B cell (primary cell): Measurements from ENCODE around the gene CASK.

ENCODE experiments used
- EZH2 ChIP-seq: IDR thresholded peaks from 2 replicates; pipeline ENCODE4 v1.6.1; 2012; ENCODE audit warnings: borderline replicate concordance, low read depth, mild to moderate bottlenecking, moderate library complexity, low read length; ENCODE audit not compliant: insufficient read depth, poor library complexity, severe bottlenecking
- TF ChIP-seq, protein P1 (sequence below): fragments of 200-600 bp; IDR thresholded peaks from one replicate; pipeline ENCODE4 v1.8.0; 2022; ENCODE audit warnings: antibody characterized with exemption, mild to moderate bottlenecking

DNA sequence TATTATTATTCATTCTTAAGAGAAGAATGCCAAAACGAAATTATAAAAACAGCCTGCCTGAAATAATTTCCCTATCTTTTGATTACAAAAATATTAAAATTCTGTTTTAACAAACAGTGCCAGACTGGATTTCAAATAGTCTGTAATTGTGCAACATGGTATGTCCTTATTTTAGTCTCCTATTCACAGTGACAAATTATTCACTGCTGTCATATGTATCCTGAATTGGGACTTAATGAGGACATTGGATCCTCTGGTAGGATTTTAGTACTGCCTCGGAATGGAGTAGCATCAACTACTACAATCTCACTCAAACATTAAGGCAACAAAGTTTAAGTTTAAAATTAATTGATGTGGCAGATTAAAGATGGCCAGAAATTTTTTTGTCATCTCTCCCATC, 97.6 kb downstream of the CASK start:
- TF ChIP-seq, protein P1, sequence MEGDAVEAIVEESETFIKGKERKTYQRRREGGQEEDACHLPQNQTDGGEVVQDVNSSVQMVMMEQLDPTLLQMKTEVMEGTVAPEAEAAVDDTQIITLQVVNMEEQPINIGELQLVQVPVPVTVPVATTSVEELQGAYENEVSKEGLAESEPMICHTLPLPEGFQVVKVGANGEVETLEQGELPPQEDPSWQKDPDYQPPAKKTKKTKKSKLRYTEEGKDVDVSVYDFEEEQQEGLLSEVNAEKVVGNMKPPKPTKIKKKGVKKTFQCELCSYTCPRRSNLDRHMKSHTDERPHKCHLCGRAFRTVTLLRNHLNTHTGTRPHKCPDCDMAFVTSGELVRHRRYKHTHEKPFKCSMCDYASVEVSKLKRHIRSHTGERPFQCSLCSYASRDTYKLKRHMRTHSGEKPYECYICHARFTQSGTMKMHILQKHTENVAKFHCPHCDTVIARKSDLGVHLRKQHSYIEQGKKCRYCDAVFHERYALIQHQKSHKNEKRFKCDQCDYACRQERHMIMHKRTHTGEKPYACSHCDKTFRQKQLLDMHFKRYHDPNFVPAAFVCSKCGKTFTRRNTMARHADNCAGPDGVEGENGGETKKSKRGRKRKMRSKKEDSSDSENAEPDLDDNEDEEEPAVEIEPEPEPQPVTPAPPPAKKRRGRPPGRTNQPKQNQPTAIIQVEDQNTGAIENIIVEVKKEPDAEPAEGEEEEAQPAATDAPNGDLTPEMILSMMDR, result no peak
- no peak for TF ChIP-seq EZH2
